ENCODE data around the gene KCNG2.

DNA sequence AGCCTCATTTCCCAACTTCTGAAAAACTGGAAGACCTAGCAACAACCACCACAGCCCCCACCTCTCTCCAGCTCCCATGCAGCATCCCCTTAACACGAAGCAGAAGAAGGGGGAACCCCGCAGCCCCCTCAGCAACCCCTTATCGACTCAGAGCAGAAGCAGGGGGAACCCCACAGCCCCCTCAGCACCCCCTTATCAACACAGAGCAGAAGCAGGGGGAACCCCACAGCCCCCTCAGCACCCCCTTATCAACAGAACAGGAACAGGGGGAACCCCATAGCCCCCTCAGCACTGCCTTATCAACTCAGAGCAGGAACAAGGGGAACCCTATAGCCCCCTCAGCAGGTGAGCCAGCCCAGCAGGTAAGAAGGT is 147.0 kb downstream of the KCNG2 start:
- TF ChIP-seq, protein P1, sequence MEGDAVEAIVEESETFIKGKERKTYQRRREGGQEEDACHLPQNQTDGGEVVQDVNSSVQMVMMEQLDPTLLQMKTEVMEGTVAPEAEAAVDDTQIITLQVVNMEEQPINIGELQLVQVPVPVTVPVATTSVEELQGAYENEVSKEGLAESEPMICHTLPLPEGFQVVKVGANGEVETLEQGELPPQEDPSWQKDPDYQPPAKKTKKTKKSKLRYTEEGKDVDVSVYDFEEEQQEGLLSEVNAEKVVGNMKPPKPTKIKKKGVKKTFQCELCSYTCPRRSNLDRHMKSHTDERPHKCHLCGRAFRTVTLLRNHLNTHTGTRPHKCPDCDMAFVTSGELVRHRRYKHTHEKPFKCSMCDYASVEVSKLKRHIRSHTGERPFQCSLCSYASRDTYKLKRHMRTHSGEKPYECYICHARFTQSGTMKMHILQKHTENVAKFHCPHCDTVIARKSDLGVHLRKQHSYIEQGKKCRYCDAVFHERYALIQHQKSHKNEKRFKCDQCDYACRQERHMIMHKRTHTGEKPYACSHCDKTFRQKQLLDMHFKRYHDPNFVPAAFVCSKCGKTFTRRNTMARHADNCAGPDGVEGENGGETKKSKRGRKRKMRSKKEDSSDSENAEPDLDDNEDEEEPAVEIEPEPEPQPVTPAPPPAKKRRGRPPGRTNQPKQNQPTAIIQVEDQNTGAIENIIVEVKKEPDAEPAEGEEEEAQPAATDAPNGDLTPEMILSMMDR (IDR thresholded peaks at IDR 0.05), result no peak
- TF ChIP-seq POLR2A (IDR thresholded peaks at IDR 0.05), result no peak

All from body of pancreas (tissue), 4 donors.